ENCODE measurements around the gene TNFRSF12A. TPM values are rescaled to one million over a fixed set of nuclear protein-coding genes. Genes with fewer than 3 reads are reported as not detected.

The TNFRSF12A gene
- total RNA-seq, 1 donor from 2014 or later = 66.2 TPM

- H3K4me3 ChIP-seq = no peak overlapping the region
- H3K4me1 ChIP-seq = peaks cover 8% of the 10 kb centered on the region
- TF ChIP-seq CTCF (IDR thresholded peaks at IDR 0.05; ENCODE audit: borderline replicate concordance) = no peak
- no peak for DNase-seq
- no peak overlapping the region for H3K27ac ChIP-seq (replicated peaks)
- intact Hi-C loops (cut with micrococcal nuclease) = no loop called here
- no peaks in the 10 kb centered on the region for H3K36me3 ChIP-seq
- peaks cover 97% of the 10 kb centered on the region for H3K27me3 ChIP-seq (ENCODE audit: low read depth)
- no peaks in the 10 kb centered on the region for H3K9me3 ChIP-seq (replicated peaks)
Observed at GRCh38 chr16:3013491-3013951, 6.6 kb upstream of the TNFRSF12A start.

GRCh38 chr16:3013998-3014690 lies 6.0 kb upstream of the TNFRSF12A start:
- no peak for DNase-seq
- Histone ChIP-seq H3K36me3 (no peaks in the 10 kb centered on the region), H3K4me1 (peaks cover 8% of the 10 kb centered on the region), H3K27ac (replicated peaks) (no peak overlapping the region), H3K27me3 (ENCODE audit: low read depth) (peaks cover 97% of the 10 kb centered on the region), H3K4me3 (no peak overlapping the region), H3K9me3 (replicated peaks) (no peaks in the 10 kb centered on the region)
- TF ChIP-seq CTCF (IDR thresholded peaks at IDR 0.05; ENCODE audit: borderline replicate concordance) = no peak
- intact Hi-C loops (cut with micrococcal nuclease) = no loop called here

GRCh38 chr16:3014971-3015370 lies 5.2 kb upstream of the TNFRSF12A start:
- Histone ChIP-seq H3K4me3 (no peak overlapping the region), H3K4me1 (peaks cover 15% of the 10 kb centered on the region), H3K27me3 (ENCODE audit: low read depth) (peaks cover 89% of the 10 kb centered on the region), H3K27ac (replicated peaks) (no peak overlapping the region), H3K9me3 (replicated peaks) (no peaks in the 10 kb centered on the region), H3K36me3 (no peaks in the 10 kb centered on the region)
- no peak for DNase-seq
- TF ChIP-seq CTCF (IDR thresholded peaks at IDR 0.05; ENCODE audit: borderline replicate concordance) = no peak
- intact Hi-C loops (cut with micrococcal nuclease) = no loop called here

- no peak for DNase-seq
- Histone ChIP-seq H3K4me3 (no peak overlapping the region), H3K36me3 (no peaks in the 10 kb centered on the region), H3K27ac (replicated peaks) (no peak overlapping the region), H3K9me3 (replicated peaks) (no peaks in the 10 kb centered on the region), H3K27me3 (ENCODE audit: low read depth) (peaks cover 79% of the 10 kb centered on the region), H3K4me1 (peaks cover 24% of the 10 kb centered on the region)
- intact Hi-C loops (cut with micrococcal nuclease) = no loop called here
- no peak for TF ChIP-seq CTCF (IDR thresholded peaks at IDR 0.05; ENCODE audit: borderline replicate concordance)
Observed at GRCh38 chr16:3015865-3016521, 4.2 kb upstream of the TNFRSF12A start.

GRCh38 chr16:3017344-3017743 lies 2.8 kb upstream of the TNFRSF12A start:
- Histone ChIP-seq H3K4me1 (peaks cover 37% of the 10 kb centered on the region), H3K36me3 (peaks cover 5% of the 10 kb centered on the region), H3K9me3 (replicated peaks) (no peaks in the 10 kb centered on the region), H3K27ac (replicated peaks) (no peak overlapping the region), H3K27me3 (ENCODE audit: low read depth) (peaks cover 66% of the 10 kb centered on the region), H3K4me3 (no peak overlapping the region)
- intact Hi-C loops (cut with micrococcal nuclease) = no loop called here
- DNase-seq = no peak
- no peak for TF ChIP-seq CTCF (IDR thresholded peaks at IDR 0.05; ENCODE audit: borderline replicate concordance)
